SKM-1 (cell line): ENCODE data around the gene ARPC1B.
"Not testable (repeated sequence)": the region's sequence is repeated elsewhere in the genome, so short reads cannot be mapped to it uniquely, and the experiment has no call there.

ENCODE experiments used
- DNase-seq: peaks from one replicate; lab custom pipeline; 2025; ENCODE audit not compliant: unreplicated experiment; lab: John Stamatoyannopoulos, UW

The ARPC1B gene

GRCh38 chr7:99366646-99367045, 7.9 kb upstream of the ARPC1B start:
- no peak for DNase-seq

- DNase-seq, result no peak
These were observed 5.7 kb upstream of the ARPC1B start for GRCh38 chr7:99368750-99369389.

- no peak for DNase-seq
These were observed 4.7 kb upstream of the ARPC1B start for GRCh38 chr7:99369767-99370391.

GRCh38 chr7:99371376-99371920, 3.1 kb upstream of the ARPC1B start:
- no peak for DNase-seq

- no peak for DNase-seq
These were observed 2.0 kb upstream of the ARPC1B start for GRCh38 chr7:99372275-99373090.

- no peak for DNase-seq
These were observed 1.2 kb upstream of the ARPC1B start for GRCh38 chr7:99373091-99374066.

GRCh38 chr7:99375070-99375807, 709 bp downstream of the ARPC1B start:
- DNase-seq, result peak; percentile 39

- peak; percentile 78 for DNase-seq
These were observed 4.6 kb downstream of the ARPC1B start for GRCh38 chr7:99379043-99379577.

- not testable (repeated sequence) for DNase-seq
These were observed 5.1 kb downstream of the ARPC1B start for GRCh38 chr7:99379693-99380031.

- peak; percentile 97 for DNase-seq
These were observed 5.7 kb downstream of the ARPC1B start for GRCh38 chr7:99380032-99380822.

- no peak for DNase-seq
These were observed 6.5 kb downstream of the ARPC1B start for GRCh38 chr7:99380823-99381663.

GRCh38 chr7:99381664-99382075, 7.1 kb downstream of the ARPC1B start:
- no peak for DNase-seq

- no peak for DNase-seq
These were observed 8.7 kb downstream of the ARPC1B start for GRCh38 chr7:99383203-99383602.

- DNase-seq, result no peak
These were observed 9.4 kb downstream of the ARPC1B start for GRCh38 chr7:99383791-99384370.

GRCh38 chr7:99384523-99384922, 10.0 kb downstream of the ARPC1B start:
- no peak for DNase-seq

- DNase-seq, result no peak
These were observed 11.0 kb downstream of the ARPC1B start for GRCh38 chr7:99385564-99385963.

GRCh38 chr7:99386584-99387238, 12.2 kb downstream of the ARPC1B start:
- DNase-seq, result no peak
